DND-41 (cell line): ENCODE measurements around the gene GFOD1.

Source experiments
- EZH2 ChIP-seq: IDR thresholded peaks from 3 replicates; pipeline ENCODE4 v1.6.1; 2012; ENCODE audit warnings: borderline replicate concordance, low read depth, mild to moderate bottlenecking, moderate library complexity, low read length, inconsistent platforms; ENCODE audit not compliant: severe bottlenecking
- TF ChIP-seq, protein P1 (sequence below): IDR thresholded peaks from 2 replicates; pipeline ENCODE4 v1.5.1; 2012; ENCODE audit warnings: borderline replicate concordance, low read length, moderate library complexity, mild to moderate bottlenecking; ENCODE audit not compliant: poor library complexity, severe bottlenecking; ENCODE audit errors: extremely low read depth

DNA sequence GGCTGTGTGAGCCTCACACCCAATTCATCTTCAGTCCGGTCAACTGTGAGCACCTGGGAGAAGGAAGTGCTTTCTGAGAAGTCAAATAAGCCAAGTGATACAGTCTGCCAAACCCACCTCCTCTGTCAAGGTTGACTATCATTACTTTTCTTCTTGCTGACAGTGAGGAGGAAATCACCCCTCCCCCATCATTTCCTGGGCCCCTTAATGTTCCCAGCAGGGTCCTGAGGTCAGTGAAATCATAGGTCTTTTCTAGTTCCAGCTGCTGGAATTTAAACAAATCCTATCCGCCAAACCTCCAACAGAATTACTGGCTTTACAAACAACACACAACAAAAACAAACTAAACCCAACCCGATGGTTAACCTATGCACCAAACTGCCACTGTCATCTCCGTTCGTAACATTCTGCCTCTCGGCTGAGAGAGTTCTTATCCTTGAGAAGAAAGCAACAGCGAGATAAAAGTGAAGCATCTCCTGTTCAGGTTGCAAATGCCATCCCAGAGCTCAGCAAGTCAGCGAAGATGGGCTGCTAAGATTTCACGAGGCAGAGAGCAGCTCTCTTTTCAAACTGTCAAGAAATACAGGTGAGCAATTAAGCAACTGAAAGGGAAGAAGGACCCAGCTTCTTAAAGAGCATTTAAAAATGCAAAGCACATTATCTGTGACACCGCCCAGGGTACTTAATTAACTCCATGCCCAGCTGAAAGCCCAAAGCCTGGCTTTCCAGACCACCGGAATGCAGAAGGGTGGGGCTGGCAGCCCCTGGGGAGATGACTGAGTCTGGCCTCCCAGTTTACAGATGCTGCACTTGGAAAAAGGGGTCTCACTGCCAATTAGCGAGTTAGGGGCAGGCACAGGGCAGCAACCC is 24.7 kb downstream of the GFOD1 start:
- TF ChIP-seq, protein P1, sequence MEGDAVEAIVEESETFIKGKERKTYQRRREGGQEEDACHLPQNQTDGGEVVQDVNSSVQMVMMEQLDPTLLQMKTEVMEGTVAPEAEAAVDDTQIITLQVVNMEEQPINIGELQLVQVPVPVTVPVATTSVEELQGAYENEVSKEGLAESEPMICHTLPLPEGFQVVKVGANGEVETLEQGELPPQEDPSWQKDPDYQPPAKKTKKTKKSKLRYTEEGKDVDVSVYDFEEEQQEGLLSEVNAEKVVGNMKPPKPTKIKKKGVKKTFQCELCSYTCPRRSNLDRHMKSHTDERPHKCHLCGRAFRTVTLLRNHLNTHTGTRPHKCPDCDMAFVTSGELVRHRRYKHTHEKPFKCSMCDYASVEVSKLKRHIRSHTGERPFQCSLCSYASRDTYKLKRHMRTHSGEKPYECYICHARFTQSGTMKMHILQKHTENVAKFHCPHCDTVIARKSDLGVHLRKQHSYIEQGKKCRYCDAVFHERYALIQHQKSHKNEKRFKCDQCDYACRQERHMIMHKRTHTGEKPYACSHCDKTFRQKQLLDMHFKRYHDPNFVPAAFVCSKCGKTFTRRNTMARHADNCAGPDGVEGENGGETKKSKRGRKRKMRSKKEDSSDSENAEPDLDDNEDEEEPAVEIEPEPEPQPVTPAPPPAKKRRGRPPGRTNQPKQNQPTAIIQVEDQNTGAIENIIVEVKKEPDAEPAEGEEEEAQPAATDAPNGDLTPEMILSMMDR = no peak
- TF ChIP-seq EZH2 = no peak
